ENCODE results near the gene RPL3. TPM values are rescaled to one million over a fixed set of nuclear protein-coding genes. Genes with fewer than 3 reads are reported as not detected.

Gene RPL3
- total and polyA plus RNA-seq, 4 donors = 580 to 1,767 (median 1,184) TPM

DNA sequence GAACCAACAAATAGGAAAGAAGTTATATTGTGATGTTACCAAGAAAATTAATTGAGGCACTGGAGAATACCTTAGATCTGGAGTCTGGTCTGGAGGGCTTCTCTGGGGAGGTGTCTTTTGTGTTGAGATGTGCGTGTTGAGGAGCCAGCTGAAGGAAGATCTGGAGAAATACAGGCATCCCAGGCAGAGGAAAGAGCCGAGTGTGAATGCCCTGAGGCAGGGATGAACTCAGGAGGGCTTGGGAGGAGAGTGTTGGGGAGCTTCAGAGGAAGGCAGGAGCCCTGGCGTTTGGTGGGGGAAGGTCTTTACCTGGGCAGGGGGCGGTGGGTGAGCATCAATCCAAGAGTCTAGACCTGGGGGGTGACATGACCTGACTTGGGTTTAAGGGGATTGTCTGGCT is 43.5 kb upstream of the RPL3 start:
- H3K27ac ChIP-seq (ENCODE audit: low read depth in 1 of 2, low read length in 2 of 2) = no peak overlapping the region
- no peak overlapping the region for H3K9ac ChIP-seq (ENCODE audit: low read depth in 1 of 2, low read length in 2 of 2)
- no peaks in the 10 kb centered on the region for H3K36me3 ChIP-seq (ENCODE audit: control insufficient read depth in 4 of 4, insufficient read depth in 3 of 4, low read depth in 1 of 4, low read length in 3 of 4)
- no peaks in the 10 kb centered on the region for H3K9me3 ChIP-seq (ENCODE audit: control insufficient read depth in 4 of 4, low read length in 3 of 4)
- H3K27me3 ChIP-seq (ENCODE audit: control insufficient read depth in 4 of 4, insufficient read depth in 4 of 4, low read length in 3 of 4) = no peaks in the 10 kb centered on the region
- TF ChIP-seq, protein P1, sequence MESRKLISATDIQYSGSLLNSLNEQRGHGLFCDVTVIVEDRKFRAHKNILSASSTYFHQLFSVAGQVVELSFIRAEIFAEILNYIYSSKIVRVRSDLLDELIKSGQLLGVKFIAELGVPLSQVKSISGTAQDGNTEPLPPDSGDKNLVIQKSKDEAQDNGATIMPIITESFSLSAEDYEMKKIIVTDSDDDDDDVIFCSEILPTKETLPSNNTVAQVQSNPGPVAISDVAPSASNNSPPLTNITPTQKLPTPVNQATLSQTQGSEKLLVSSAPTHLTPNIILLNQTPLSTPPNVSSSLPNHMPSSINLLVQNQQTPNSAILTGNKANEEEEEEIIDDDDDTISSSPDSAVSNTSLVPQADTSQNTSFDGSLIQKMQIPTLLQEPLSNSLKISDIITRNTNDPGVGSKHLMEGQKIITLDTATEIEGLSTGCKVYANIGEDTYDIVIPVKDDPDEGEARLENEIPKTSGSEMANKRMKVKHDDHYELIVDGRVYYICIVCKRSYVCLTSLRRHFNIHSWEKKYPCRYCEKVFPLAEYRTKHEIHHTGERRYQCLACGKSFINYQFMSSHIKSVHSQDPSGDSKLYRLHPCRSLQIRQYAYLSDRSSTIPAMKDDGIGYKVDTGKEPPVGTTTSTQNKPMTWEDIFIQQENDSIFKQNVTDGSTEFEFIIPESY (IDR thresholded peaks at IDR 0.05) = no peak
- no peak for TF ChIP-seq HNF4A (conservative IDR thresholded peaks at IDR 0.05)
- TF ChIP-seq JUND (IDR thresholded peaks at IDR 0.05) = no peak
- no peak for TF ChIP-seq SP1 (IDR thresholded peaks at IDR 0.05)
- no peak for TF ChIP-seq TAF1 (conservative IDR thresholded peaks at IDR 0.05)
- no peak for DNase-seq (ENCODE audit: low spot score)
- no peaks in the 10 kb centered on the region for H3K4me1 ChIP-seq (ENCODE audit: control insufficient read depth in 4 of 4, insufficient read depth in 4 of 4, low read length in 3 of 4)
- no peak overlapping the region for H3K4me3 ChIP-seq (ENCODE audit: low read depth in 1 of 3, low read length in 3 of 3)
- 87% methylated on average over 4 of the region's 4 CpGs for WGBS

DNA sequence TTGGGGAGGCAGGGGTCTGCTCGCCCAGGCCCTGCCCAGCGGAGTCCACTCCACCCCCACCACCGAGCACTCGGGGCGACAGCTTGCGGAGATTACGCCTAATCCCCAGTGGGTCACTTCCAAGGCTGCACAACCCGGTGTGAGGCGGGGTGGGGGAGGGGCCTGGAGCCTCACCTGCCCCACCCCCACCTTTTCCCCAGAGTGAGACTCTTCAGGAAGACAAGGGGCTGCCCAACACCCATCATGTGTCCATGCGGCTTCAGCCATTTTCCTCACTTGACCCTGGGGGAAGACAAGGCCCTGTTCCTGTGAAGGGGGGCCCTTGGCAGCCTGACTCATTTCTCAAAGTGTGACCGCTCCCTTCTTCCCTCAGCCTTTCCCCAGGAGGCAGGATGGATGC is 42.8 kb upstream of the RPL3 start:
- TF ChIP-seq YY1 (IDR thresholded peaks at IDR 0.05) (no peak), TAF1 (conservative IDR thresholded peaks at IDR 0.05) (no peak), JUND (IDR thresholded peaks at IDR 0.05) (no peak), HNF4A (conservative IDR thresholded peaks at IDR 0.05) (no peak), EGR1 (IDR thresholded peaks at IDR 0.05; ENCODE audit: low read depth in 2 of 2) (no peak), RAD21 (IDR thresholded peaks at IDR 0.05) (no peak), SP1 (IDR thresholded peaks at IDR 0.05) (no peak), FOXA1 (IDR thresholded peaks at IDR 0.05) (no peak), FOXA2 (IDR thresholded peaks at IDR 0.05) (no peak), NR2F2 (IDR thresholded peaks at IDR 0.05) (no peak), GABPA (IDR thresholded peaks at IDR 0.05 in 1 of 2, conservative IDR thresholded peaks at IDR 0.05 in 1 of 2) (no peak)
- TF ChIP-seq, protein P2, sequence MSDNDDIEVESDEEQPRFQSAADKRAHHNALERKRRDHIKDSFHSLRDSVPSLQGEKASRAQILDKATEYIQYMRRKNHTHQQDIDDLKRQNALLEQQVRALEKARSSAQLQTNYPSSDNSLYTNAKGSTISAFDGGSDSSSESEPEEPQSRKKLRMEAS (IDR thresholded peaks at IDR 0.05) = no peak
- 80% methylated on average over 11 of the region's 11 CpGs for WGBS
- no peak overlapping the region for H3K4me3 ChIP-seq (ENCODE audit: low read depth in 1 of 3, low read length in 3 of 3)
- no peak for DNase-seq (ENCODE audit: low spot score)
- no peak overlapping the region for H3K9ac ChIP-seq (ENCODE audit: low read depth in 1 of 2, low read length in 2 of 2)
- no peak overlapping the region for H3K27ac ChIP-seq (ENCODE audit: low read depth in 1 of 2, low read length in 2 of 2)
- no peaks in the 10 kb centered on the region for H3K36me3 ChIP-seq (ENCODE audit: control insufficient read depth in 4 of 4, insufficient read depth in 3 of 4, low read depth in 1 of 4, low read length in 3 of 4)
- H3K9me3 ChIP-seq (ENCODE audit: control insufficient read depth in 4 of 4, low read length in 3 of 4) = no peaks in the 10 kb centered on the region
- no peaks in the 10 kb centered on the region for H3K4me1 ChIP-seq (ENCODE audit: control insufficient read depth in 4 of 4, insufficient read depth in 4 of 4, low read length in 3 of 4)
- H3K27me3 ChIP-seq (ENCODE audit: control insufficient read depth in 4 of 4, insufficient read depth in 4 of 4, low read length in 3 of 4) = no peaks in the 10 kb centered on the region

DNA sequence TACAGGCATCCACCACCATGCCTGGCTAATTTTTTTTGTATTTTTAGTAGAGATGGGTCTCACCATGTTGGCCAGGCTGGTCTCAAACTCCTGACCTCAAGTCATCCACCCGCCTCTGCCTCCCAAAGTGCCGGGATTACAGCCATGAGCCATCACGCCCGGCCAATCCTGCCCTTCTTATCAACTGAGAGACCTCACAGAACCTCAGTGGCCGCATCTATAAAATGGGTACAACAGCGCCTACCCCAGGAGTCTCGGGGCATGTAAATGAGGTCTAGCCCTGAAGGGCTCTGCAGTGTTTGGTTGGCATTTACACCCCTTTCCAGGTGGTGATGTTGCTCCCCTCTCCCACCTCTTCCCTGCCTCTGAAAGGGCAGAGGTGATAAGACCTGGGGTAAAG is 42.1 kb upstream of the RPL3 start:
- DNase-seq (ENCODE audit: low spot score) = no peak
- H3K9me3 ChIP-seq (ENCODE audit: control insufficient read depth in 4 of 4, low read length in 3 of 4) = no peaks in the 10 kb centered on the region
- WGBS = 94% methylated on average over 7 of the region's 7 CpGs
- TF ChIP-seq HNF4G (IDR thresholded peaks at IDR 0.05) = no peak
- no peak for TF ChIP-seq REST (IDR thresholded peaks at IDR 0.05)
- no peak for TF ChIP-seq FOXA2 (IDR thresholded peaks at IDR 0.05)
- TF ChIP-seq FOXA1 (IDR thresholded peaks at IDR 0.05) = no peak
- TF ChIP-seq EGR1 (IDR thresholded peaks at IDR 0.05; ENCODE audit: low read depth in 2 of 2) = no peak
- no peak for TF ChIP-seq HNF4A (conservative IDR thresholded peaks at IDR 0.05)
- TF ChIP-seq, protein P1 (IDR thresholded peaks at IDR 0.05) = no peak
- no peak for TF ChIP-seq JUND (IDR thresholded peaks at IDR 0.05)
- TF ChIP-seq, protein P3, sequence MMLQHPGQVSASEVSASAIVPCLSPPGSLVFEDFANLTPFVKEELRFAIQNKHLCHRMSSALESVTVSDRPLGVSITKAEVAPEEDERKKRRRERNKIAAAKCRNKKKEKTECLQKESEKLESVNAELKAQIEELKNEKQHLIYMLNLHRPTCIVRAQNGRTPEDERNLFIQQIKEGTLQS (IDR thresholded peaks at IDR 0.05) = no peak
- no peak for TF ChIP-seq TAF1 (conservative IDR thresholded peaks at IDR 0.05)
- TF ChIP-seq SP1 (IDR thresholded peaks at IDR 0.05) = no peak
- TF ChIP-seq NR2F2 (IDR thresholded peaks at IDR 0.05) = no peak
- H3K27ac ChIP-seq (ENCODE audit: low read depth in 1 of 2, low read length in 2 of 2) = no peak overlapping the region
- no peak overlapping the region for H3K4me3 ChIP-seq (ENCODE audit: low read depth in 1 of 3, low read length in 3 of 3)
- no peaks in the 10 kb centered on the region for H3K4me1 ChIP-seq (ENCODE audit: control insufficient read depth in 4 of 4, insufficient read depth in 4 of 4, low read length in 3 of 4)
- no peak overlapping the region for H3K9ac ChIP-seq (ENCODE audit: low read depth in 1 of 2, low read length in 2 of 2)
- no peaks in the 10 kb centered on the region for H3K36me3 ChIP-seq (ENCODE audit: control insufficient read depth in 4 of 4, insufficient read depth in 3 of 4, low read depth in 1 of 4, low read length in 3 of 4)
- no peaks in the 10 kb centered on the region for H3K27me3 ChIP-seq (ENCODE audit: control insufficient read depth in 4 of 4, insufficient read depth in 4 of 4, low read length in 3 of 4)
